Erythroblast (primary cell): Measurements from ENCODE around the gene HIF3A.

Experiments
- DNase-seq, 2 experiments: peaks; one replicate each; lab custom pipeline; 2025; lab: John Stamatoyannopoulos, UW
- GATA1 ChIP-seq: IDR thresholded peaks from 2 replicates; pipeline ENCODE4 v1.6.1; 2011; ENCODE audit warnings: low read depth, mild to moderate bottlenecking, control low read depth, low read length, moderate library complexity
- POLR2A ChIP-seq: IDR thresholded peaks from 2 replicates; pipeline ENCODE4 v1.6.1; 2011; ENCODE audit warnings: mild to moderate bottlenecking, low read length

The HIF3A gene

GRCh38 chr19:46326608-46327007, 29.8 kb downstream of the HIF3A start:
- TF ChIP-seq POLR2A, result no peak
- no peak for TF ChIP-seq GATA1
- DNase-seq, result no peak

GRCh38 chr19:46328079-46328478, 31.2 kb downstream of the HIF3A start:
- DNase-seq, result no peak
- TF ChIP-seq POLR2A, result no peak
- no peak for TF ChIP-seq GATA1

GRCh38 chr19:46330319-46330918, 33.6 kb downstream of the HIF3A start:
- TF ChIP-seq GATA1, result no peak
- no peak for TF ChIP-seq POLR2A
- DNase-seq, result no peak

- TF ChIP-seq POLR2A, result no peak
- TF ChIP-seq GATA1, result no peak
- DNase-seq, result no peak
Measured at GRCh38 chr19:46337487-46337886, 40.6 kb downstream of the HIF3A start.

- no peak for TF ChIP-seq POLR2A
- no peak for TF ChIP-seq GATA1
- no peak for DNase-seq
Measured at GRCh38 chr19:46339446-46339845, 42.6 kb downstream of the HIF3A start.

GRCh38 chr19:46340051-46340659, 43.3 kb downstream of the HIF3A start:
- DNase-seq, result no peak
- TF ChIP-seq POLR2A (no peak), GATA1 (no peak)

- DNase-seq, result no peak
- TF ChIP-seq GATA1 (no peak), POLR2A (no peak)
Measured at GRCh38 chr19:46341937-46342336, 45.1 kb downstream of the HIF3A start.

GRCh38 chr19:46344363-46344762, 47.5 kb downstream of the HIF3A start:
- DNase-seq, result no peak
- no peak for TF ChIP-seq POLR2A
- TF ChIP-seq GATA1, result no peak

GRCh38 chr19:46345157-46345556, 48.3 kb downstream of the HIF3A start:
- no peak for DNase-seq

GRCh38 chr19:46346821-46347571, 50.2 kb downstream of the HIF3A start, which contains the start of gene PPP5C:
PPP5C (plus strand) TSS chr19:46347087; CDS start chr19:46347097, 10 bp downstream.
- peak; percentile 96 to 97 for DNase-seq
- TF ChIP-seq POLR2A (peak; percentile 80), GATA1 (no peak)

More at GRCh38 chr19:46345157-46345556, 48.3 kb downstream of the HIF3A start:
- TF ChIP-seq GATA1 (no peak), POLR2A (no peak)

GRCh38 chr19:46347572-46347883, 50.7 kb downstream of the HIF3A start:
- no peak for TF ChIP-seq POLR2A
- TF ChIP-seq GATA1, result no peak
- no peak for DNase-seq

GRCh38 chr19:46347985-46348384, 51.1 kb downstream of the HIF3A start:
- TF ChIP-seq POLR2A (no peak), GATA1 (no peak)
- DNase-seq, result no peak

GRCh38 chr19:46349311-46349993, 52.6 kb downstream of the HIF3A start:
- TF ChIP-seq GATA1, result no peak
- no peak for TF ChIP-seq POLR2A
- no peak for DNase-seq
